Activated T-cell treated with anti-CD3 and anti-CD28 coated beads, Interleukin-2, amount 50 U/mL, for 72 hours (primary cell): Measurements from ENCODE around the gene RNU4-1. TPM values are rescaled to one million over a fixed set of nuclear protein-coding genes. Genes with fewer than 3 reads are reported as not detected.

Source experiments
- ATAC-seq, 2 donors: fragments of 150-1000 bp; cut with Tn5 transposase; replicated peaks in 1 of 2; 2 replicates each; pipeline ENCODE4 v1.10.0; 2021; ENCODE audit warnings: moderate library complexity in 2 of 2, mild to moderate bottlenecking in 1 of 2
- DNase-seq, 2 donors: peaks; one replicate each; pipeline ENCODE4 v3.0.0; 2021 to 2022; ENCODE audit warnings: mixed read lengths in 1 of 2
- H3K27ac Mint-ChIP-seq: one replicate; pipeline ENCODE4 v1.8.0; 2022; ENCODE audit warnings: mild to moderate bottlenecking, moderate library complexity, mixed read lengths
- H3K27me3 Mint-ChIP-seq: one replicate; pipeline ENCODE4 v1.8.0; 2022; ENCODE audit warnings: low read depth, mixed read lengths
- H3K36me3 Mint-ChIP-seq, 2 donors: one replicate each; pipeline ENCODE4 v1.8.0; 2022; ENCODE audit warnings: mixed read lengths in 2 of 2, mild to moderate bottlenecking in 1 of 2; ENCODE audit not compliant: insufficient read depth in 2 of 2
- H3K4me1 Mint-ChIP-seq: one replicate; pipeline ENCODE4 v1.8.0; 2022; ENCODE audit warnings: low read depth, mixed read lengths
- H3K4me3 Mint-ChIP-seq, 2 donors: one replicate each; pipeline ENCODE4 v1.8.0; 2022; ENCODE audit warnings: mild to moderate bottlenecking in 2 of 2, mixed read lengths in 2 of 2, moderate library complexity in 2 of 2
- H3K9me3 Mint-ChIP-seq, 2 donors: one replicate each; pipeline ENCODE4 v1.8.0; 2022; ENCODE audit warnings: mixed read lengths in 2 of 2
- total RNA-seq, 2 donors: library from RNA; stranded (reverse); gene quantifications; one replicate each; pipeline ENCODE4 v1.2.3, GENCODE V29; 2022

Gene RNU4-1
- total RNA-seq, 2 donors from 2014 or later: 1,839 to 2,627 TPM

DNA sequence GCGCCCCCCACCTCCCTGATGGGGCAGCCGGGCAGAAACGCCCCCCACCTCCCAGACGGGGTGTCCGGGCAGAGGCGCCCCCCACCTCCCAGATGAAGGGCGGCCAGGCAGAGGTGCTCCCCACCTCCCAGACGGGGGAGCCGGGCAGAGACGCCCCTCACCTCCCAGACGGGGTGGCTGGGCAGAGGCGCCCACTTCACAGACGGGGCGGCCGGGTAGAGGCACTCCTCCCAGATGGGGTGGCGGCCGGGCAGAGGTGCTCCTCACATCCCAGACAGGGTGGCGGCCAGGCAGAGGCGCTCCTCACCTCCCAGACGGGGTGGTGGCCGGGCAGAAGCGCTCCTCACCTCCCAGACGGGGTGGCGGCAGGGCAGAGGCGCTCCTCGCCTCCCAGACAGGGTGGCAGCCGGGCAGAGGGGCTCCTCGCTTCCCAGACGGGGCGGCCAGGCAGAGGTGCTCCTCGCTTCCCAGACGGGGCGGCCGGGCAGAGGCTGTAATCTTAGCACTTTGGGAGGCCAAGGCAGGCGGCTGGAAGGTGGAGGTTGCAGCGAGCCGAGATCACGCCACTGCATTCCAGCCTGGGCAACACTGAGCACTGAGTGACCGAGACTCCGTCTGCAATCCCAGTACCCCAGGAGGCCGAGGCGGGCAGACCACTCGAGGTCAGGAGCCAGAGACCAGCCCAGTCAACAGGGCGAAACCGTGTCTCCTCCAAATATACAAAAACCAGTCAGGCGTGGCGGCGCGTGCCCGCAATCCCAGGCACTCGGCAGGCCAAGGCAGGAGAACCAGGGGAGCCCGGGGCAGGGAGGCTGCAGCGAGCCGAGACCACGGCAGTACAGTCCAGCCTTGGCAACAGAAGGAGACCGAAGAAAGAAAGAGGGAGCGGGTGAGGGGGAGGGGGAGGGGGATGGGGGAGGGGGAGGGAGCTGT is 14.6 kb downstream of the RNU4-1 start:
- H3K36me3 Mint-ChIP-seq: no peaks in the 10 kb centered on the region
- no peaks in the 10 kb centered on the region for H3K27me3 Mint-ChIP-seq
- ATAC-seq: no peak
- no peak overlapping the region for H3K4me3 Mint-ChIP-seq
- no peak for DNase-seq
- peaks cover 5% of the 10 kb centered on the region for H3K4me1 Mint-ChIP-seq
- no peak overlapping the region for H3K27ac Mint-ChIP-seq
- H3K9me3 Mint-ChIP-seq: no peaks in the 10 kb centered on the region

DNA sequence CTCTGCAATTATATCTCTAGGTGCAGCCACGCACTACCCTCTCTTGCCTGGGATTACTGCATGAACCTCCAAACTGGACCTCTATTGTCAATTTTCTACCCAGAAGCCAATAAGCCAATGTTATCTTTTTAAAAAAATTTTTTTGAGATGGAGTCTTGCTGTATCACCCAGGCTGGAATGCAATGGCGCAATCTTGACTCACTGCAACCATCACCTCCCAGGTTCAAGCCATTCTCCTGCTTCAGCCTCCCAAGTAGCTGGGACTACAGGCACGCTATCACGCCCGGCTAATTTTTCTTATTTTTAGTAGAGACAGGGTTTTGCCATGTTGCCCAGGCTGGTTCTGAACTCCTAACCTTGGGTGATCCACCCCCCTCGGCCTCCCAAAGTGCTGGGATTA is 16.3 kb downstream of the RNU4-1 start:
- DNase-seq (no peak), ATAC-seq (no peak)
- Mint-ChIP-seq H3K36me3 (no peaks in the 10 kb centered on the region), H3K9me3 (no peaks in the 10 kb centered on the region), H3K4me3 (no peak overlapping the region), H3K27me3 (no peaks in the 10 kb centered on the region), H3K4me1 (no peaks in the 10 kb centered on the region), H3K27ac (no peak overlapping the region)

DNA sequence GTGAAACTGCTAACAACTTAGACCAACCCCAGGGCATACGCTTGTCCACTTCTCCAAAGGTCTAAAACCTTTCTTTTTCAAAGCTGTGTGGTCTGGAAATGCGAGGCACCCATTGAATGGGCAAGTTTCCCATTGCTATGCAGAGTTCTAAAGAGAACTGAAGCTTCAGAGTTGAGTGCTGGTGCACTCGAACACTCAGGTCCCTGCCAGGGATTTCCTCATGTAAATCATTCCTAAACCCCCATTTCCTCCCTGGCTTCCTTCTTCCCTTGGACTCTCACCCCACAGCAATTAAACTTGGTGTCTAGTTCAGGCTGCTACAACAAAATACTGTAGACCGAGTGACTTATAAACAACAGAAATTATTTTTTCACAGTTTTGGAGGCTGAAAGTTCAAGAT is 25.3 kb downstream of the RNU4-1 start:
- ATAC-seq (no peak), DNase-seq (no peak)
- Mint-ChIP-seq H3K9me3 (no peaks in the 10 kb centered on the region), H3K27me3 (no peaks in the 10 kb centered on the region), H3K4me1 (peaks cover 27% of the 10 kb centered on the region), H3K27ac (no peak overlapping the region), H3K36me3 (peaks cover 5% of the 10 kb centered on the region in 2 donors), H3K4me3 (no peak overlapping the region)

- no peaks in the 10 kb centered on the region for H3K27me3 Mint-ChIP-seq
- H3K4me1 Mint-ChIP-seq: peaks cover 41% of the 10 kb centered on the region
- peaks cover 5% of the 10 kb centered on the region in 2 donors for H3K36me3 Mint-ChIP-seq
- ATAC-seq (no peak), DNase-seq (no peak)
- peak overlapping the region; percentile 81 to 85 for H3K4me3 Mint-ChIP-seq
- H3K9me3 Mint-ChIP-seq: no peaks in the 10 kb centered on the region
- peak overlapping the region; percentile 34 for H3K27ac Mint-ChIP-seq
These were observed 26.7 kb downstream of the RNU4-1 start for GRCh38 chr12:120266180-120266870.

DNA sequence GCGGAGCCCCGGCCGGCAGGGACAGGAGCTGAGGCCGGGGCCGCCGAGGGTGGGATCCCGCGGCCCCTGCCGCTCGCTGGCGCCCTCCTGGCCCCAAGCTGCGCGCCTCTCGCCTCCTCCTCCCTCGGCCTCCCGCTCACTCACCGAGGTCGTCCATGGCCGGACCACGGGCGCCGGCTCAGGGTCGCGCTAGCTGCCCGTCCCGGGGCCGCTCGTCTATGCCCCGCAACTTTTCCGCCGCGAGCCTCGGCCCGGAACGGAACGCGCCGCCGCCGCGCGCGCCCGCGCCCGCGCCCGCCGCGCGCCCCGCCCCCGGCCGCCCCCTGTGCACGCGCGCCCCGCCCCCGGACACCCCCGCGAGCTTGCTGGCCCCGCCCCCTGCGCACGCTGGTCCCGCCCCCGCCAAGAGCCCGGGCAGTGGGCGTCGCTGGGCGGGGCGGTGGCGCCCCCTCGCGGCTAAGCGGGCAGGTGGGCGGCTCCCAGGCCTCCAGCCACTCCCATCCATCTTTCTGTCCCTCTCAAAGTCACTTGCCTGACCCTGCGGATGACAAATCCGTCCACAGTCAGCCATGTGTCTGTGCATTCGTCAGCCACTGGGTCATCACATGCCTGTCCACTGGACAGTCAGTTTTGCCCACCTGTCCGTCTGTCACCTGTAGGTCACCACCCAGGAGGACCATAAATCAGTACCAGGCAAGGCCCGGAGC is 27.4 kb downstream of the RNU4-1 start, which contains the start of gene PXN:
TSS of gene PXN (minus strand) at position 258 of the 707 bp plus-strand sequence. CDS start at position 157, 101 bp downstream.
- Mint-ChIP-seq H3K27me3 (no peaks in the 10 kb centered on the region), H3K4me1 (peaks cover 48% of the 10 kb centered on the region), H3K36me3 (peaks cover 5% of the 10 kb centered on the region in 2 donors), H3K4me3 (peak within 1 kb of the TSS; percentile 86 to 92), H3K9me3 (no peaks in the 10 kb centered on the region), H3K27ac (peak within 1 kb of the TSS; percentile 88)
- peak; percentile 90 to 96 for DNase-seq
- ATAC-seq: peak; percentile 84 to 86

GRCh38 chr12:120264904-120265472 is 28.0 kb downstream of the RNU4-1 start:
- no peak for ATAC-seq

GRCh38 chr12:120264086-120264903 is 28.7 kb downstream of the RNU4-1 start:
- Mint-ChIP-seq H3K27ac (peak overlapping the region; percentile 88), H3K27me3 (no peaks in the 10 kb centered on the region), H3K36me3 (peaks cover 5 to 7% of the 10 kb centered on the region in 2 donors), H3K9me3 (no peaks in the 10 kb centered on the region), H3K4me3 (peak overlapping the region; percentile 86 to 92), H3K4me1 (peaks cover 62% of the 10 kb centered on the region)
- DNase-seq: no peak
- no peak for ATAC-seq

More at GRCh38 chr12:120264904-120265472, 28.0 kb downstream of the RNU4-1 start:
- peak in 1 of 2 donors; percentile 28 for DNase-seq
- H3K9me3 Mint-ChIP-seq: no peaks in the 10 kb centered on the region
- H3K27me3 Mint-ChIP-seq: no peaks in the 10 kb centered on the region
- peaks cover 5 to 7% of the 10 kb centered on the region in 2 donors for H3K36me3 Mint-ChIP-seq
- peaks cover 55% of the 10 kb centered on the region for H3K4me1 Mint-ChIP-seq
- H3K27ac Mint-ChIP-seq: peak overlapping the region; percentile 88
- peak overlapping the region; percentile 86 to 92 for H3K4me3 Mint-ChIP-seq

- peaks cover 5 to 7% of the 10 kb centered on the region in 2 donors for H3K36me3 Mint-ChIP-seq
- H3K9me3 Mint-ChIP-seq: no peaks in the 10 kb centered on the region
- H3K4me3 Mint-ChIP-seq: peak overlapping the region; percentile 86 to 92
- peaks cover 64% of the 10 kb centered on the region for H3K4me1 Mint-ChIP-seq
- ATAC-seq (no peak), DNase-seq (no peak)
- H3K27me3 Mint-ChIP-seq: no peaks in the 10 kb centered on the region
- H3K27ac Mint-ChIP-seq: peak overlapping the region; percentile 72
These were observed 29.3 kb downstream of the RNU4-1 start for GRCh38 chr12:120263748-120264085.

DNA sequence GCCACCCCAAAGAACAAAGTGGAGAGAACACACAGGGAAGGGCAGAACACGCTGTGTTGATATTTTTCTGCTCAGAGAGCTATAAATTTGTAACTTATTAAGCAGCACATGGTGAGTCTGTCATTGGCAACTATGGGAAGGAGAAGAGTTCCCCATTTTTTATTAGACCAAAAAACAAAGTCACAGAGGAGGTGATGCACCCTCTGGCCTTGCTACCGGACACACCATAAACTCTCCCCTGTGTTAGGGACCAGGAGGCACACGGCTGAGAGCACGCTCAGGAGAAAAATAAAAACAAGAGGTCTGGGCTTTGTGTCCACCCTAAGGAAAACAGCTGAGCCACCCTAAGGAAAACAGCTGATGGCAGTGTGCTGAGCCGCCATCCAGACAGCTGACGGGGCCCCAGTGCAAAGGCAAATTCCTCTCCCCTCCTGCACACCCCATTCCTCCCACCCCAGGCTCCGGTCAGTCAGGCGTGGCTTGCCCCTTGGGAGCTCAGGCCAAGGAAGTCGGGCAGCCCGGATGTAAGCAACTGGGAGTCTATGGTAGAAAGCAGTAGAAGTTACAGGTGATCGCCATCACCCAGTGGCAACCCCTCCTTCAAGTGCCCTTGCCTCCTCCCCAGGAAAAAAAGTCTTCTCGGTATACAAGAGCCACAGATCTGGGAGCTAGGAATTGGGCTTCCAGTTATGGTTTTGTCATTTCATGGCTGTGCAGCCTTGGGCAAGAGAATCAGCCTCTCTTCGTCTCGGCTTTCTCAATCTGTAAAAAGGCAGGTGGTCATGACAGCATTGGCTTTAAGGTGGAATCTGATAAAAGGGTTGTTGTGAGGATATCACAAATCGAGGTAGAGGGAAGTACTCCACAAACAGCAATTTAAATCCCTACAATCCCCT is 29.9 kb downstream of the RNU4-1 start:
- Mint-ChIP-seq H3K27ac (peak overlapping the region; percentile 72), H3K4me3 (peak overlapping the region; percentile 86 to 92), H3K4me1 (peaks cover 70% of the 10 kb centered on the region), H3K9me3 (no peaks in the 10 kb centered on the region), H3K36me3 (peaks cover 5 to 7% of the 10 kb centered on the region in 2 donors), H3K27me3 (no peaks in the 10 kb centered on the region)
- no peak for DNase-seq
- ATAC-seq: no peak

GRCh38 chr12:120261951-120262851 is 30.8 kb downstream of the RNU4-1 start:
- Mint-ChIP-seq H3K9me3 (no peaks in the 10 kb centered on the region), H3K27ac (peak overlapping the region; percentile 15), H3K4me3 (peak overlapping the region; percentile 86 to 92), H3K27me3 (no peaks in the 10 kb centered on the region), H3K4me1 (peaks cover 79% of the 10 kb centered on the region), H3K36me3 (peaks cover 5 to 7% of the 10 kb centered on the region in 2 donors)
- ATAC-seq: peak; percentile 46 to 50
- peak; percentile 27 to 29 for DNase-seq
